Measurements from ENCODE around the gene NR0B2. TPM values are rescaled to one million over a fixed set of nuclear protein-coding genes. Genes with fewer than 3 reads are reported as not detected.
A peak's percentile ranks its signal among the peaks of the same experiment; 100 is the strongest.
"Not testable (repeated sequence)": the region's sequence is repeated elsewhere in the genome, so short reads cannot be mapped to it uniquely, and the experiment has no call there.

Gene NR0B2
- total RNA-seq, 1 donor from 2014 or later, result not detected

- no peaks in the 10 kb centered on the region for H3K9me3 Mint-ChIP-seq
- no peak overlapping the region for H3K27ac Mint-ChIP-seq
- CTCF ChIA-PET, result interaction anchor here (1.2 to 7.0 kb wide), 7 partner anchors 12 to 275 kb away, joined by 4 to 40 read pairs (median 7); no protein-coding TSS in a partner anchor
These were observed 36.4 kb downstream of the NR0B2 start for GRCh38 chr1:26877326-26877725.

GRCh38 chr1:26874896-26875295 lies 38.9 kb downstream of the NR0B2 start:
- Mint-ChIP-seq H3K36me3 (ENCODE audit: low read depth) (peaks cover 30% of the 10 kb centered on the region), H3K4me1 (no peaks in the 10 kb centered on the region), H3K9me3 (no peaks in the 10 kb centered on the region), H3K27me3 (no peaks in the 10 kb centered on the region), H3K4me3 (no peak overlapping the region), H3K27ac (no peak overlapping the region)
- intact Hi-C loops (cut with micrococcal nuclease), result no loop called here
- no peak for ATAC-seq (ENCODE audit: low read depth)
- DNase-seq, result no peak
- POLR2A ChIA-PET, result no interaction called here
- CTCF ChIA-PET, result interaction anchor here (0.9 kb wide), 1 partner anchor 20 kb away, joined by 3 read pairs; no protein-coding TSS in a partner anchor
- TF ChIP-seq CTCF (IDR thresholded peaks at IDR 0.05), result no peak

More at GRCh38 chr1:26877326-26877725, 36.4 kb downstream of the NR0B2 start:
- no peak for ATAC-seq (ENCODE audit: low read depth)
- intact Hi-C loops (cut with micrococcal nuclease), result no loop called here
- POLR2A ChIA-PET, result no interaction called here
- Mint-ChIP-seq H3K36me3 (ENCODE audit: low read depth) (peaks cover 50% of the 10 kb centered on the region), H3K27me3 (no peaks in the 10 kb centered on the region), H3K4me1 (no peaks in the 10 kb centered on the region), H3K4me3 (no peak overlapping the region)
- no peak for DNase-seq
- TF ChIP-seq CTCF (IDR thresholded peaks at IDR 0.05), result no peak

GRCh38 chr1:26873097-26873496 lies 40.7 kb downstream of the NR0B2 start:
- ATAC-seq (ENCODE audit: low read depth); H3K4me3 Mint-ChIP-seq; H3K9me3 Mint-ChIP-seq; intact Hi-C loops (cut with micrococcal nuclease); H3K27ac Mint-ChIP-seq; DNase-seq; H3K27me3 Mint-ChIP-seq; H3K4me1 Mint-ChIP-seq: not testable (repeated sequence)
- POLR2A ChIA-PET, result interaction anchor here (0.7 kb wide), 2 partner anchors 8 to 184 kb away, joined by 3 to 5 read pairs; no protein-coding TSS in a partner anchor
- H3K36me3 Mint-ChIP-seq (ENCODE audit: low read depth), result peaks cover 16% of the 10 kb centered on the region
- CTCF ChIA-PET, result interaction anchor here (1.3 kb wide), 1 partner anchor 64 kb away, joined by 3 read pairs; no protein-coding TSS in a partner anchor

GRCh38 chr1:26864610-26865480 lies 48.9 kb downstream of the NR0B2 start:
- CTCF ChIA-PET, result interaction anchor here (0.7 to 3.9 kb wide), 9 partner anchors 9 to 187 kb away, joined by 3 to 15 read pairs (median 7); partner anchors contain the start of genes GPATCH3 and PIGV
- intact Hi-C loops (cut with micrococcal nuclease), result loop anchor here (1.0 to 5.0 kb wide), 9 partner anchors 12 to 433 kb away; partner anchors contain the start of genes ARID1A, DHDDS, GPN2 and NUDC
- no peaks in the 10 kb centered on the region for H3K27me3 Mint-ChIP-seq

GRCh38 chr1:26863685-26864077 lies 50.1 kb downstream of the NR0B2 start:
- peaks cover 4% of the 10 kb centered on the region for H3K36me3 Mint-ChIP-seq (ENCODE audit: low read depth)
- POLR2A ChIA-PET, result interaction anchor here (1.6 to 3.6 kb wide), 3 partner anchors 25 to 371 kb away, joined by 5 to 64 read pairs (median 28); partner anchors contain the start of genes GPN2 and WDTC1
- H3K27me3 Mint-ChIP-seq, result no peaks in the 10 kb centered on the region
- intact Hi-C loops (cut with micrococcal nuclease), result loop anchor here (2.0 kb wide), 1 partner anchor 25 kb away; no protein-coding TSS in a partner anchor
- ATAC-seq (ENCODE audit: low read depth), result no peak
- peaks cover 23% of the 10 kb centered on the region for H3K4me1 Mint-ChIP-seq
- H3K27ac Mint-ChIP-seq, result peak overlapping the region; percentile 59
- CTCF ChIA-PET, result interaction anchor here (0.8 kb wide), 1 partner anchor 13 kb away, joined by 4 read pairs; no protein-coding TSS in a partner anchor
- no peak for DNase-seq
- peak overlapping the region; percentile 92 for H3K4me3 Mint-ChIP-seq
- no peaks in the 10 kb centered on the region for H3K9me3 Mint-ChIP-seq
- no peak for TF ChIP-seq CTCF (IDR thresholded peaks at IDR 0.05)

More at GRCh38 chr1:26864610-26865480, 48.9 kb downstream of the NR0B2 start:
- Mint-ChIP-seq H3K4me3 (peak overlapping the region; percentile 92), H3K9me3 (no peaks in the 10 kb centered on the region), H3K36me3 (ENCODE audit: low read depth) (peaks cover 4% of the 10 kb centered on the region), H3K4me1 (peaks cover 23% of the 10 kb centered on the region), H3K27ac (peak overlapping the region; percentile 98)
- ATAC-seq (ENCODE audit: low read depth), result peak; percentile 94
- no peak for TF ChIP-seq CTCF (IDR thresholded peaks at IDR 0.05)
- POLR2A ChIA-PET, result interaction anchor here (0.5 to 3.6 kb wide), 36 partner anchors 8 to 1642 kb away, joined by 3 to 64 read pairs (median 6); partner anchors contain the start of genes GPATCH3, GPN2, PIGV and PPP1R8
- peak; percentile 93 for DNase-seq

Data from activated B cell treated with CpG ODN at 0.5 μM for 24 hours (primary cell).